H9 (cell line): Measurements from ENCODE around the gene CYTH3. TPM values are rescaled to one million over a fixed set of nuclear protein-coding genes. Genes with fewer than 3 reads are reported as not detected.

Experiments used
- DNase-seq: peaks from one replicate; pipeline ENCODE4 v3.0.0-alpha.2; 2017
- H2AFZ ChIP-seq: one replicate; pipeline ENCODE4 v1.6.1; 2013; ENCODE audit warnings: mild to moderate bottlenecking, low read length, control low read depth, moderate library complexity
- H2AK5ac ChIP-seq: 2 replicates; pipeline ENCODE4 v1.6.1; 2013; ENCODE audit warnings: low read length, control low read depth, mixed read lengths; ENCODE audit not compliant: insufficient read length
- H2BK120ac ChIP-seq: one replicate; pipeline ENCODE4 v1.6.1; 2013; ENCODE audit warnings: low read depth, mild to moderate bottlenecking, low read length, control low read depth, inconsistent platforms; ENCODE audit not compliant: poor library complexity, severe bottlenecking
- H2BK12ac ChIP-seq: 2 replicates; pipeline ENCODE4 v1.6.1; 2013; ENCODE audit warnings: low read length, control low read depth, mixed read lengths, low read depth; ENCODE audit not compliant: insufficient read length
- H2BK15ac ChIP-seq: 2 replicates; pipeline ENCODE4 v1.6.1; 2013; ENCODE audit warnings: low read depth, low read length, control low read depth
- H2BK20ac ChIP-seq: one replicate; pipeline ENCODE4 v1.6.1; 2013; ENCODE audit warnings: low read depth, mild to moderate bottlenecking, low read length, control low read depth, inconsistent platforms; ENCODE audit not compliant: poor library complexity, severe bottlenecking
- H2BK5ac ChIP-seq: 2 replicates; pipeline ENCODE4 v1.6.1; 2013; ENCODE audit warnings: low read length, control low read depth, mixed read lengths; ENCODE audit not compliant: insufficient read length
- H3K14ac ChIP-seq: 2 replicates; pipeline ENCODE4 v1.6.1; 2013; ENCODE audit warnings: low read length, control low read depth; ENCODE audit not compliant: insufficient read depth
- H3K18ac ChIP-seq: 2 replicates; pipeline ENCODE4 v1.6.1; 2013; ENCODE audit warnings: low read depth, mild to moderate bottlenecking, mixed read lengths, low read length, control low read depth; ENCODE audit not compliant: insufficient read length
- H3K23ac ChIP-seq: 2 replicates; pipeline ENCODE4 v1.6.1; 2013; ENCODE audit warnings: low read length, control low read depth, mixed read lengths, low read depth; ENCODE audit not compliant: insufficient read length
- H3K23me2 ChIP-seq: 2 replicates; pipeline ENCODE4 v1.6.1; 2013; ENCODE audit warnings: low read depth, mild to moderate bottlenecking, mixed read lengths, low read length, control low read depth; ENCODE audit not compliant: insufficient read length, poor library complexity, severe bottlenecking
- H3K27ac ChIP-seq: 2 replicates; pipeline ENCODE4 v1.5.1; 2013; ENCODE audit warnings: low read length, control low read depth, mixed read lengths, low read depth; ENCODE audit not compliant: insufficient read length
- H3K27me3 ChIP-seq: 2 replicates; pipeline ENCODE4 v1.6.1; 2013; ENCODE audit warnings: low read length, control low read depth, inconsistent platforms; ENCODE audit not compliant: insufficient read depth
- H3K4ac ChIP-seq: 2 replicates; pipeline ENCODE4 v1.6.1; 2013; ENCODE audit warnings: low read depth, mild to moderate bottlenecking, control low read depth, inconsistent platforms, low read length, moderate library complexity
- H3K4me1 ChIP-seq: 2 replicates; pipeline ENCODE4 v1.6.1; 2013; ENCODE audit warnings: low read length, control low read depth, inconsistent platforms; ENCODE audit not compliant: insufficient read depth
- H3K4me2 ChIP-seq: 2 replicates; pipeline ENCODE4 v1.6.1; 2013; ENCODE audit warnings: low read length, control low read depth, mixed read lengths; ENCODE audit not compliant: insufficient read length, insufficient read depth
- H3K56ac ChIP-seq: 2 replicates; pipeline ENCODE4 v1.6.1; 2013; ENCODE audit warnings: low read depth, mild to moderate bottlenecking, mixed read lengths, low read length, control low read depth; ENCODE audit not compliant: insufficient read length
- H3K79me1 ChIP-seq: 2 replicates; pipeline ENCODE4 v1.6.1; 2013; ENCODE audit warnings: low read depth, mild to moderate bottlenecking, moderate library complexity, low read length, control low read depth, inconsistent platforms; ENCODE audit not compliant: insufficient read depth, poor library complexity, severe bottlenecking
- H3K79me2 ChIP-seq: 2 replicates; pipeline ENCODE4 v1.6.1; 2013; ENCODE audit warnings: low read length, control low read depth, inconsistent platforms; ENCODE audit not compliant: insufficient read depth
- H3K9ac ChIP-seq: 2 replicates; pipeline ENCODE4 v1.6.1; 2013; ENCODE audit warnings: low read length, control low read depth, mixed read lengths; ENCODE audit not compliant: insufficient read length; ENCODE audit errors: extremely low read depth
- H3K9me3 ChIP-seq: one replicate; pipeline ENCODE4 v1.6.1; 2013; ENCODE audit warnings: low read depth, low read length, inconsistent platforms; ENCODE audit not compliant: control insufficient read depth
- H3T11ph ChIP-seq: one replicate; pipeline ENCODE4 v1.6.1; 2013; ENCODE audit warnings: mild to moderate bottlenecking, low read length, control low read depth, inconsistent platforms
- H4K20me1 ChIP-seq: one replicate; pipeline ENCODE4 v1.6.1; 2013; ENCODE audit not compliant: control insufficient read depth, insufficient read length, insufficient read depth
- H4K5ac ChIP-seq: 2 replicates; pipeline ENCODE4 v1.6.1; 2013; ENCODE audit warnings: low read depth, mild to moderate bottlenecking, mixed read lengths, low read length, control low read depth; ENCODE audit not compliant: insufficient read length
- H4K8ac ChIP-seq: replicated peaks from 2 replicates; pipeline ENCODE4 v1.6.1; 2013; ENCODE audit warnings: low read length, control low read depth, mixed read lengths, low read depth; ENCODE audit not compliant: insufficient read length
- H4K91ac ChIP-seq: 2 replicates; pipeline ENCODE4 v1.6.1; 2013; ENCODE audit warnings: low read depth, mild to moderate bottlenecking, moderate library complexity, mixed read lengths, low read length, control low read depth; ENCODE audit not compliant: insufficient read length
- H3K27ac Mint-ChIP-seq, 3 experiments: 2 replicates in 2 of 3; 3 replicates in 1 of 3; pipeline ENCODE4 v1.8.0; 2020 to 2021; ENCODE audit warnings: mixed read lengths in 3 of 3, mild to moderate bottlenecking in 1 of 3, moderate library complexity in 1 of 3
- H3K27me3 Mint-ChIP-seq: 2 replicates; pipeline ENCODE4 v1.8.0; 2021; ENCODE audit warnings: low read depth, mild to moderate bottlenecking, moderate library complexity, mixed read lengths
- H3K36me3 Mint-ChIP-seq, 3 experiments: 2 replicates in 2 of 3; 3 replicates in 1 of 3; pipeline ENCODE4 v1.8.0; 2020 to 2021; ENCODE audit warnings: low read depth in 3 of 3, mixed read lengths in 3 of 3; ENCODE audit not compliant: insufficient read depth in 1 of 3
- H3K4me1 Mint-ChIP-seq, 2 experiments: 2 replicates each; pipeline ENCODE4 v1.8.0; 2020; ENCODE audit warnings: mixed read lengths in 2 of 2
- H3K4me3 Mint-ChIP-seq, 2 experiments: 2 replicates in 1 of 2; 3 replicates in 1 of 2; pipeline ENCODE4 v1.8.0; 2020 to 2021; ENCODE audit warnings: mild to moderate bottlenecking in 2 of 2, mixed read lengths in 2 of 2, moderate library complexity in 1 of 2
- H3K9me3 Mint-ChIP-seq, 2 experiments: 2 replicates in 1 of 2; 3 replicates in 1 of 2; pipeline ENCODE4 v1.8.0; 2020; ENCODE audit warnings: mild to moderate bottlenecking in 2 of 2, mixed read lengths in 2 of 2, moderate library complexity in 1 of 2
- CTCF ChIP-seq: fragments of 200-600 bp; sonication (generic); conservative IDR thresholded peaks from 3 replicates; pipeline ENCODE4 v1.8.0; 2021; ENCODE audit warnings: antibody characterized with exemption, mild to moderate bottlenecking
- WGBS: extraction: QIAGEN DNeasy Blood & Tissue Kit; methylation state at CpG from one replicate; pipeline ENCODE4 v1.1.7; 2013; ENCODE audit warnings: missing lambda C conversion rate, low lambda C conversion rate, mixed read lengths; ENCODE audit not compliant: insufficient read length; ENCODE audit errors: extremely low coverage; 5-methylcytosine and 5-hydroxymethylcytosine counted together
- total RNA-seq: library from RNA; stranded (reverse); gene quantifications from 2 replicates; pipeline ENCODE4 v1.2.1, GENCODE V29; 2021

CYTH3 gene
- total RNA-seq, 1 experiment from 2014 or later: 12.3 TPM

GRCh38 chr7:6249043-6249442 is 23.4 kb downstream of the CYTH3 start:
- Histone ChIP-seq H3K23ac (no peak overlapping the region), H2AFZ (no peak overlapping the region), H3K27me3 (no peaks in the 10 kb centered on the region), H4K20me1 (no peaks in the 10 kb centered on the region), H3K9me3 (no peaks in the 10 kb centered on the region), H3T11ph (no peak overlapping the region), H2BK120ac (no peak overlapping the region), H3K56ac (no peak overlapping the region), H3K14ac (no peak overlapping the region), H3K4ac (no peak overlapping the region), H4K8ac (no peak overlapping the region), H2AK5ac (no peak overlapping the region), H2BK12ac (no peak overlapping the region), H3K79me1 (peaks cover 4% of the 10 kb centered on the region), H3K9ac (no peak overlapping the region), H3K4me2 (no peak overlapping the region), H3K79me2 (no peaks in the 10 kb centered on the region; the same call in 1 of the 2 replicates), H4K5ac (no peak overlapping the region), H2BK15ac (no peak overlapping the region), H3K4me1 (peaks cover 2% of the 10 kb centered on the region; the same call in 1 of the 2 replicates), H2BK20ac (no peak overlapping the region), H3K18ac (no peak overlapping the region), H2BK5ac (no peak overlapping the region), H4K91ac (no peak overlapping the region), H3K23me2 (no peaks in the 10 kb centered on the region), H3K27ac (no peak overlapping the region)
- WGBS: no CpG with 5 or more reads among the region's 4 CpGs
- H3K4me3 Mint-ChIP-seq: no peak overlapping the region
- H3K4me1 Mint-ChIP-seq: peaks cover 34 to 36% of the 10 kb centered on the region in 2 experiments
- no peaks in the 10 kb centered on the region for H3K27me3 Mint-ChIP-seq
- H3K36me3 Mint-ChIP-seq: no peaks in the 10 kb centered on the region
- TF ChIP-seq CTCF: no peak; the same call in 2 of the 3 replicates
- peak overlapping the region in 2 of 3 experiments; percentile 15 to 18; a peak in 3 of 7 replicates for H3K27ac Mint-ChIP-seq
- no peaks in the 10 kb centered on the region for H3K9me3 Mint-ChIP-seq
- no peak for DNase-seq
